Activated T-cell treated with anti-CD3 and anti-CD28 coated beads, Interleukin-2, amount 50 U/mL, for 24 hours (primary cell): ENCODE results near the gene EPB41L4B.

ENCODE experiments used
- DNase-seq: peaks from one replicate; pipeline ENCODE4 v3.0.0-alpha.2; 2020
- H3K27ac Mint-ChIP-seq: 2 replicates; pipeline ENCODE4 v1.8.0; 2020; ENCODE audit warnings: mild to moderate bottlenecking, mixed read lengths
- H3K27me3 Mint-ChIP-seq: 2 replicates; pipeline ENCODE4 v1.8.0; 2020; ENCODE audit warnings: mixed read lengths
- H3K36me3 Mint-ChIP-seq: 2 replicates; pipeline ENCODE4 v1.8.0; 2020; ENCODE audit warnings: low read depth, mixed read lengths
- H3K4me1 Mint-ChIP-seq: 2 replicates; pipeline ENCODE4 v1.8.0; 2020; ENCODE audit warnings: low read depth, mixed read lengths
- H3K4me3 Mint-ChIP-seq: 2 replicates; pipeline ENCODE4 v1.8.0; 2020; ENCODE audit warnings: mild to moderate bottlenecking, moderate library complexity, mixed read lengths
- H3K9me3 Mint-ChIP-seq: 2 replicates; pipeline ENCODE4 v1.8.0; 2020; ENCODE audit warnings: mixed read lengths

The EPB41L4B gene

DNA sequence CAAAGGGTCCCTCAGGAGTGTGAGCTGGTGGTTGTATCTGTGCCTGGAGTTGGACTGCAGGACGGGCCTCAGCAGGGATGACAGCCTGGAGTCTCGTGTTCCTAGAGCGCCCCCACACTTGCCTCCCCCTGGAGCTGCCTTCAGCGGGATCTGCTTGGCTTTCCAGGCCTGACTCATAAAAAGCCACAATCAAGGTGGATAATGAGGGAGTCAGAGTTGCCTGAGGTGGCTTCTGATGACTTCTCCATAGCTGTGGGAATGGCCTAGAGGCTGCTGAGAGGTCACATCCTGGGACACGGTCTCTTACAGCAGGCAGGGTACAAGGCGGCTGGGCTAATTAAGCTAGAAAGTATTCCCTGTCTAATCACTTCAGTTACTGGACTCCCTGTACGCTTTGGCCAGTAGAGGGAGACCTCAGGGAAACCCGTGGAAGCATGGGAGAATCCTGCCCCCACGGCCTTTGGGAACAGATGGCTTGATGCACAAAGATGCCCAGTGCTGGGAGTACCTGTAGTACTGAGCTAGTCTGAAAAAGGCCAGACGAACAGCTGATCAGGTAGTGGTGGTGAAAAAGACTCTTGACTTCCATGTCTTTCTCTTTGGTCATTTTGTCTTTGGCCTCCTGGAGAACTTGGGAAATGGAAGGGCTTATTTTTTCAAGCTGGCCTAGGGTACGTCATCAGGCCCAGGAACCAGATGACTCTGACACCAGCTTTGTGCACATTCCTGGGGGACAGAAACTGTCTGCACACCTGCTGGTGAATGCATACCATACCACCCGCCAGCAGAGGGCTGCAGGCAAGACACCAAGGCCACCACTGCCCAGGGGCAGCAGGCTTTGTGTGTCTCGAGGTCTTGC lies 137.7 kb downstream of the EPB41L4B start:
- Mint-ChIP-seq H3K27me3 (peaks cover 12% of the 10 kb centered on the region), H3K4me3 (no peak overlapping the region), H3K9me3 (no peaks in the 10 kb centered on the region), H3K36me3 (no peaks in the 10 kb centered on the region), H3K27ac (no peak overlapping the region), H3K4me1 (peaks cover 17% of the 10 kb centered on the region)
- no peak for DNase-seq

- Mint-ChIP-seq H3K36me3 (no peaks in the 10 kb centered on the region), H3K4me3 (no peak overlapping the region), H3K27ac (no peak overlapping the region), H3K9me3 (no peaks in the 10 kb centered on the region), H3K27me3 (peaks cover 12% of the 10 kb centered on the region), H3K4me1 (peaks cover 17% of the 10 kb centered on the region)
- no peak for DNase-seq
Measured at GRCh38 chr9:109182550-109182939, 138.3 kb downstream of the EPB41L4B start.

GRCh38 chr9:109181284-109181683 lies 139.6 kb downstream of the EPB41L4B start:
- DNase-seq, result no peak
- Mint-ChIP-seq H3K4me1 (peaks cover 17% of the 10 kb centered on the region), H3K4me3 (no peak overlapping the region), H3K9me3 (no peaks in the 10 kb centered on the region), H3K27me3 (peaks cover 12% of the 10 kb centered on the region), H3K36me3 (no peaks in the 10 kb centered on the region), H3K27ac (peak overlapping the region; percentile 40)

- H3K27me3 Mint-ChIP-seq, result peaks cover 12% of the 10 kb centered on the region
- H3K4me1 Mint-ChIP-seq, result peaks cover 17% of the 10 kb centered on the region
- H3K4me3 Mint-ChIP-seq, result no peak overlapping the region
- DNase-seq, result no peak
- H3K27ac Mint-ChIP-seq, result no peak overlapping the region
- H3K9me3 Mint-ChIP-seq, result no peaks in the 10 kb centered on the region
- no peaks in the 10 kb centered on the region for H3K36me3 Mint-ChIP-seq
Measured at GRCh38 chr9:109179801-109180523, 140.9 kb downstream of the EPB41L4B start.

- H3K4me3 Mint-ChIP-seq, result no peak overlapping the region
- H3K27me3 Mint-ChIP-seq, result peaks cover 8% of the 10 kb centered on the region
- no peaks in the 10 kb centered on the region for H3K9me3 Mint-ChIP-seq
- H3K36me3 Mint-ChIP-seq, result no peaks in the 10 kb centered on the region
- no peak overlapping the region for H3K27ac Mint-ChIP-seq
- peaks cover 15% of the 10 kb centered on the region for H3K4me1 Mint-ChIP-seq
- no peak for DNase-seq
Measured at GRCh38 chr9:109176963-109177362, 143.9 kb downstream of the EPB41L4B start.

GRCh38 chr9:109176386-109176785 lies 144.5 kb downstream of the EPB41L4B start:
- no peak for DNase-seq
- Mint-ChIP-seq H3K27me3 (peaks cover 8% of the 10 kb centered on the region), H3K36me3 (no peaks in the 10 kb centered on the region), H3K4me3 (no peak overlapping the region), H3K9me3 (no peaks in the 10 kb centered on the region), H3K4me1 (peaks cover 11% of the 10 kb centered on the region), H3K27ac (no peak overlapping the region)

- peaks cover 27% of the 10 kb centered on the region for H3K27me3 Mint-ChIP-seq
- no peaks in the 10 kb centered on the region for H3K9me3 Mint-ChIP-seq
- no peak overlapping the region for H3K4me3 Mint-ChIP-seq
- no peak overlapping the region for H3K27ac Mint-ChIP-seq
- H3K36me3 Mint-ChIP-seq, result no peaks in the 10 kb centered on the region
- DNase-seq, result no peak
- H3K4me1 Mint-ChIP-seq, result no peaks in the 10 kb centered on the region
Measured at GRCh38 chr9:109172935-109173334, 147.9 kb downstream of the EPB41L4B start.

DNA sequence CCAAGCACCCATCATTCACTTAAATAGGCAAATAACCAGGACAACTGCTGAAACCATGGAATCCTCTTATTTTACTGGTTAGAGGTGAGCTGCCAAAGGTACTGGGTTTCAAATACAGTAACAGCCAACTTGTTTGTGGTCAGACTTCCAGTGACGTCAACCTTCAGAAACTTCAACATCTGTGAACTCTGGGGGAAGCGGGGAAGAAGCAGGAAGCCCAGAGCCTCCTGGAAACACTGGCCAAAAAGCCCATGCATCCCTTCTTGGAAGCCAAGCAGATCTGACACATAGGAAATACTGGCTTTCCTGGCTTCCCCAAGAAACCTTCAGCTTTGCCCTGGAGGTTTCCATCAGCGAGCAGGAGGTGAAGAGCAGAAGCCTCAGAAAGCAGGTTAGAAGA lies 148.9 kb downstream of the EPB41L4B start:
- H3K4me1 Mint-ChIP-seq, result peaks cover 4% of the 10 kb centered on the region
- H3K36me3 Mint-ChIP-seq, result no peaks in the 10 kb centered on the region
- no peak for DNase-seq
- H3K27ac Mint-ChIP-seq, result no peak overlapping the region
- H3K9me3 Mint-ChIP-seq, result no peaks in the 10 kb centered on the region
- no peak overlapping the region for H3K4me3 Mint-ChIP-seq
- H3K27me3 Mint-ChIP-seq, result peaks cover 36% of the 10 kb centered on the region

DNA sequence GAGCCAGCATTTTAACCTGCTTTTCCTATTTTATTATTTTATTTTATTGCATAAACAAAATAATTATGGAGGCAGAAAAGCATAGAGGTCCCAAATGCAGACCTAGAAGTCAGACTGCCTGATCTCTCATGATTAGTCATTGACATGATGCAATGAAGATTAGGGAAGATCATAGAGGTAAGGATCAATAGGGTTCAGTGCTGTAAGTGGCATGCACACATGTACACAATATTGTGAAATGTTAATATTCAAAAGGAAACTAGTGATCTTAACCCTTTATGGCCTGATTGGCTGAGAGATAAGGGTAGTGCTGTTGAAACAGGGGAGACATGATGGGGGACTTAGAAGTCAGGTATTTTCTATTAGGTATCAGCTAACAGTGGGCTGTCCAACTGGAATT lies 152.7 kb downstream of the EPB41L4B start:
- no peak overlapping the region for H3K4me3 Mint-ChIP-seq
- peaks cover 66% of the 10 kb centered on the region for H3K27me3 Mint-ChIP-seq
- H3K9me3 Mint-ChIP-seq, result no peaks in the 10 kb centered on the region
- H3K27ac Mint-ChIP-seq, result no peak overlapping the region
- H3K36me3 Mint-ChIP-seq, result no peaks in the 10 kb centered on the region
- peaks cover 4% of the 10 kb centered on the region for H3K4me1 Mint-ChIP-seq
- DNase-seq, result no peak

DNA sequence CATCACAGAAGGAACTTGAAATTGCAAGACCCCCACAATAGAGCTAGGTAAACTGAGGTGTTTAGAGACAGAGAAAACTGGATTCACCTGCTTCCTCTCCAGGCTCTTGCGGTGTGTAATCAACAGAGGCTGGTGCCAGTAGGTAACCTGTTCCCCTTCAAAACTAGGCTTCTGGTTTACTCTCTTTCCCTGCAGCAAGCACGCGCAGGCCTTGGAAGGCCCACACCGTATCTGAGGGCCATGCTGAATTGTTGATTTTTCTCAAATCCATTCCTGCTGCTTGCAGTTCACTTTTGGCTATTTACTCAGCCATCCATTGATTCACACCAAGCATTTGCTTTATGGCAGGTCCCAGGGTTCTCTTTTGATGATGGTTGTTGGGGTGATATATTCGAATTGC lies 153.1 kb downstream of the EPB41L4B start:
- Mint-ChIP-seq H3K4me1 (peaks cover 4% of the 10 kb centered on the region), H3K36me3 (no peaks in the 10 kb centered on the region)

GRCh38 chr9:109166771-109167601 lies 153.9 kb downstream of the EPB41L4B start, which contains the start of gene FRRS1L:
FRRS1L (minus strand) TSS chr9:109167249; CDS start chr9:109167138, 111 bp downstream.
- H3K36me3 Mint-ChIP-seq, result no peaks in the 10 kb centered on the region
- H3K4me3 Mint-ChIP-seq, result peak within 1 kb of the TSS; percentile 55
- peaks cover 68% of the 10 kb centered on the region for H3K27me3 Mint-ChIP-seq
- H3K27ac Mint-ChIP-seq, result no peak within 1 kb of the TSS
- H3K4me1 Mint-ChIP-seq, result peaks cover 4% of the 10 kb centered on the region
- no peaks in the 10 kb centered on the region for H3K9me3 Mint-ChIP-seq
- DNase-seq, result no peak

More for the DNA sequence above, 153.1 kb downstream of the EPB41L4B start:
- no peak overlapping the region for H3K4me3 Mint-ChIP-seq
- H3K27me3 Mint-ChIP-seq, result peaks cover 68% of the 10 kb centered on the region
- H3K9me3 Mint-ChIP-seq, result no peaks in the 10 kb centered on the region
- no peak overlapping the region for H3K27ac Mint-ChIP-seq
- no peak for DNase-seq

GRCh38 chr9:109166171-109166770 lies 154.6 kb downstream of the EPB41L4B start:
- Mint-ChIP-seq H3K36me3 (no peaks in the 10 kb centered on the region), H3K4me3 (no peak overlapping the region), H3K27me3 (peaks cover 68% of the 10 kb centered on the region), H3K9me3 (no peaks in the 10 kb centered on the region), H3K27ac (no peak overlapping the region), H3K4me1 (peaks cover 4% of the 10 kb centered on the region)
- no peak for DNase-seq

DNA sequence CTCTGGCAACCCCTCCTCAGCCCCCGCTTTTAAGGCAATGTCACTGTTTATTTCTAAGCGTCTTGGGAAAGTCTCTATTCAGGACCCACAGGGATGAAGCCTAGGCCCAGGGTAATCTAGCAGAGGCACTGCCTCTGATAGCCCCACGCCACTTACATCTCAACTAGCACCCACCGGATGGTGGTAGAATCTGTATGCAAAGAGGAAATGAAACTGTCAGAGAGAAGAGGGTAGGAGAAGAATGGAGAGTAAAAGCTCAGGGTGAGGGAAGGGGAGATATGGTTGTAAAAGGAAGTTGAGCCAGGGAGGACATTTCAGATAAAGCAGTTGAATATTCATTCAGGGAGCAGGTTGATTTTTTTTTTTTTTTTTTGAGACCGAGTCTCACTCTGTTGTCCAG lies 156.8 kb downstream of the EPB41L4B start:
- Mint-ChIP-seq H3K4me3 (no peak overlapping the region), H3K27me3 (peaks cover 53% of the 10 kb centered on the region), H3K27ac (no peak overlapping the region), H3K4me1 (peaks cover 4% of the 10 kb centered on the region), H3K9me3 (no peaks in the 10 kb centered on the region), H3K36me3 (no peaks in the 10 kb centered on the region)
- no peak for DNase-seq

- Mint-ChIP-seq H3K9me3 (no peaks in the 10 kb centered on the region), H3K27me3 (peaks cover 51% of the 10 kb centered on the region), H3K36me3 (no peaks in the 10 kb centered on the region), H3K4me1 (peaks cover 4% of the 10 kb centered on the region), H3K4me3 (no peak overlapping the region), H3K27ac (no peak overlapping the region)
- no peak for DNase-seq
Measured at GRCh38 chr9:109163194-109163593, 157.7 kb downstream of the EPB41L4B start.
